H54 (cell line): ENCODE results near the gene IGSF22.

Source experiments
- DNase-seq: peaks from one replicate; pipeline ENCODE4 v3.0.0; 2011; ENCODE audit warnings: low spot score, mixed read lengths; ENCODE audit not compliant: insufficient read length
- FAIRE-seq: peaks from 3 replicates; lab custom pipeline; 2011; peaks lifted over from hg19 to GRCh38; lab: Jason Lieb, UNC
- POLR2A ChIP-seq: IDR thresholded peaks from 2 replicates; pipeline ENCODE4 v1.6.1; 2011; ENCODE audit warnings: low read depth, mild to moderate bottlenecking, low read length

The IGSF22 gene

GRCh38 chr11:18731949-18732821 is 6.2 kb upstream of the IGSF22 start:
- no peak for TF ChIP-seq POLR2A
- DNase-seq (peak; percentile 63), FAIRE-seq (no peak)

GRCh38 chr11:18731441-18731840 is 5.5 kb upstream of the IGSF22 start:
- DNase-seq (no peak), FAIRE-seq (no peak)
- TF ChIP-seq POLR2A, result no peak

GRCh38 chr11:18730020-18730419 is 4.0 kb upstream of the IGSF22 start:
- TF ChIP-seq POLR2A, result no peak
- DNase-seq (no peak), FAIRE-seq (no peak)

- DNase-seq (no peak), FAIRE-seq (no peak)
- TF ChIP-seq POLR2A, result no peak
Measured at GRCh38 chr11:18729426-18729825, 3.4 kb upstream of the IGSF22 start.

GRCh38 chr11:18728658-18729057 is 2.7 kb upstream of the IGSF22 start:
- DNase-seq (no peak), FAIRE-seq (no peak)
- no peak for TF ChIP-seq POLR2A

GRCh38 chr11:18727479-18728236 is 1.7 kb upstream of the IGSF22 start:
- FAIRE-seq (no peak), DNase-seq (peak; percentile 60)

GRCh38 chr11:18723991-18724390 is 2.0 kb downstream of the IGSF22 start:
- no peak for TF ChIP-seq POLR2A
- FAIRE-seq, result no peak
- no peak for DNase-seq

More at GRCh38 chr11:18727479-18728236, 1.7 kb upstream of the IGSF22 start:
- no peak for TF ChIP-seq POLR2A

- no peak for TF ChIP-seq POLR2A
- DNase-seq (no peak), FAIRE-seq (no peak)
Measured at GRCh38 chr11:18722293-18722637, 3.7 kb downstream of the IGSF22 start.

GRCh38 chr11:18721561-18722292 is 4.3 kb downstream of the IGSF22 start:
- TF ChIP-seq POLR2A, result no peak
- DNase-seq (peak; percentile 63), FAIRE-seq (no peak)

GRCh38 chr11:18720808-18721560 is 5.0 kb downstream of the IGSF22 start:
- DNase-seq (peak; percentile 71), FAIRE-seq (no peak)
- TF ChIP-seq POLR2A, result no peak; the same call in 1 of the 2 replicates

GRCh38 chr11:18720091-18720807 is 5.7 kb downstream of the IGSF22 start:
- no peak for TF ChIP-seq POLR2A
- FAIRE-seq, result no peak

GRCh38 chr11:18715476-18715875 is 10.5 kb downstream of the IGSF22 start:
- TF ChIP-seq POLR2A, result no peak

More at GRCh38 chr11:18720091-18720807, 5.7 kb downstream of the IGSF22 start:
- no peak for DNase-seq

GRCh38 chr11:18714443-18714780 is 11.6 kb downstream of the IGSF22 start:
- FAIRE-seq, result no peak
- no peak for DNase-seq
- no peak for TF ChIP-seq POLR2A

More at GRCh38 chr11:18715476-18715875, 10.5 kb downstream of the IGSF22 start:
- FAIRE-seq, result no peak
- no peak for DNase-seq
